ENCODE results near the gene AGPAT3.

The AGPAT3 gene

DNA sequence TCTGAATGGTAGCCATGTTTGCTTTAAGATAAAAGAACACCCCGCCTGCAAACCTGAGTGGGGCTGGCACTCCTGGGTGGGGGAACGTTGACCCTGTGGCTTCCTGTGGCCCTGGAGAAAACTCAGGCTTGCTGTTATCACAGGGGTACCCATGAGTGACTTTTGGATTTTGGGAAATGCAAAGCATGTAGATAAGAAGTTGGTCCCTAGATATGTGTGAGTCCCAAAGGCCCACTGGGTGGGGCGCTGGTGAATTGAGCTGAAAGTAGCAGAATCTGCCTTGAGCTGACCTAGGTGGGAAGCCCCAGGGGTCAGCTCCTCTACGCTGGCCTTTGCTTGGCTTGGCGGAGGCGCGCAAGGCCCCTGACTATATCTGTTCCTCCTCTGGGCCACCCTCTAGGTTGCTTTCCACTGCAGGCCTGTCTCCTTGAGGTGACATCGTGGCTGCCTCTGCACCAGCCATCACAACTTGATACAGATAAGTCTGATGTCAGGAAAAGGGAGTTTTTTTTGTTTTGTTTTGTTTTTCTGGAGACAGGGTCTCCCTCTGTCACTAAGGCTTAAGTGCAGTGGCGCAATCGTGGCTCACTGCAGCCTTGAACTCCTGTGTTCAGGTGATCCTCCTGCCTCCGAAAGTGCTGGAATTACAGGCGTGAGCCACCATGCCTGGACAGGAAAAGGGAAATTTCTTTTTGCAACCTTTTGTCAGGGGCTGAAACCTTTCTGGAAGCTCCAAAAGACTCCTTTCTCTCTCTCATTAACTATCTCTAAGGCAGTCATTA, 72.2 kb downstream of the AGPAT3 start:
- Histone ChIP-seq H3K9ac (ENCODE audit: low read length) (no peak overlapping the region), H3K9me3 (ENCODE audit: low read length) (no peaks in the 10 kb centered on the region), H3K36me3 (ENCODE audit: insufficient read depth, low read length) (no peaks in the 10 kb centered on the region), H3K4me1 (ENCODE audit: insufficient read depth, low read length) (peaks cover 12% of the 10 kb centered on the region), H3K4me3 (ENCODE audit: low read depth in 1 of 2, low read length in 2 of 2) (no peak overlapping the region), H3K27me3 (ENCODE audit: control insufficient read depth in 1 of 2, insufficient read depth in 2 of 2, low read length in 2 of 2) (no peaks in the 10 kb centered on the region), H3K27ac (ENCODE audit: low read depth, low read length) (no peak overlapping the region)

GRCh38 chr21:43937891-43938309, 72.9 kb downstream of the AGPAT3 start:
- Histone ChIP-seq H3K9me3 (ENCODE audit: low read length) (no peaks in the 10 kb centered on the region), H3K9ac (ENCODE audit: low read length) (no peak overlapping the region), H3K27me3 (ENCODE audit: control insufficient read depth in 1 of 2, insufficient read depth in 2 of 2, low read length in 2 of 2) (no peaks in the 10 kb centered on the region), H3K36me3 (ENCODE audit: insufficient read depth, low read length) (no peaks in the 10 kb centered on the region), H3K27ac (ENCODE audit: low read depth, low read length) (no peak overlapping the region), H3K4me3 (ENCODE audit: low read depth in 1 of 2, low read length in 2 of 2) (no peak overlapping the region), H3K4me1 (ENCODE audit: insufficient read depth, low read length) (peaks cover 12% of the 10 kb centered on the region)

DNA sequence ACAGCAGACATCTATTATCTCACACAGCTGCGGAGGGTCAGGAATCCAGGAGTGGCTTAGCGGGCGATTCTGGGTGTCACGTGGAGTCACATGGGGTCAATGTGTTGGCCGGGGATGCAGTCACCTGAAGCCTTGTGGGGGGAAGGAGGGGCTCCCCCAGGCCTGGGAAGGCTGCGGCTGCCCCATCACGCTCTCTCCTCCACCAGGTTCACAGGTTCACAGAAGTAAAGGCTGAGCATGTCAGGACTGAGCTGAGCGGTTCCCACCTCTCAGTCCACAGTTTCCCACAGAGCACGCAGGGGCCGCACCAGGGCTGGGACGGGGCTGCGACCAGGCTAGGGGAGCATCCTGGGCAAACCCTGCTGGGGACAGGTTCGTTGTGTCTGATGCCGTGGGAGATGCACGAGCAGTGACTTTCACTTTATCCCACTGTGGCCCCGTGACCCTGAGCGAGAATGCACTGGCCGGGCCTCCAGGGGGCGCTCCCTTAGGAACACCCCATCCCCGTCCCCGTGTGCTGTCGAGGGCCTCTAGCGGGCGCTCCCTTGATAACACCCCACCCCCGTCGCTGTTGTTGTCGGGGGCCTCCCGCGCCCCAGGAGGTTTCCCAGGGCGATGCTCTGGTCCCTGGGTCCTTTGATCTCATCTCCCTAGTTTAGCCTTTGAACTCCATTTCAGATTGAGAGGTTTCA, 73.9 kb downstream of the AGPAT3 start:
- Histone ChIP-seq H3K4me3 (ENCODE audit: low read depth in 1 of 2, low read length in 2 of 2) (peak overlapping the region; percentile 2 to 46), H3K36me3 (ENCODE audit: insufficient read depth, low read length) (no peaks in the 10 kb centered on the region), H3K27me3 (ENCODE audit: control insufficient read depth in 1 of 2, insufficient read depth in 2 of 2, low read length in 2 of 2) (no peaks in the 10 kb centered on the region), H3K9ac (ENCODE audit: low read length) (no peak overlapping the region), H3K4me1 (ENCODE audit: insufficient read depth, low read length) (peaks cover 12% of the 10 kb centered on the region), H3K27ac (ENCODE audit: low read depth, low read length) (no peak overlapping the region), H3K9me3 (ENCODE audit: low read length) (no peaks in the 10 kb centered on the region)

DNA sequence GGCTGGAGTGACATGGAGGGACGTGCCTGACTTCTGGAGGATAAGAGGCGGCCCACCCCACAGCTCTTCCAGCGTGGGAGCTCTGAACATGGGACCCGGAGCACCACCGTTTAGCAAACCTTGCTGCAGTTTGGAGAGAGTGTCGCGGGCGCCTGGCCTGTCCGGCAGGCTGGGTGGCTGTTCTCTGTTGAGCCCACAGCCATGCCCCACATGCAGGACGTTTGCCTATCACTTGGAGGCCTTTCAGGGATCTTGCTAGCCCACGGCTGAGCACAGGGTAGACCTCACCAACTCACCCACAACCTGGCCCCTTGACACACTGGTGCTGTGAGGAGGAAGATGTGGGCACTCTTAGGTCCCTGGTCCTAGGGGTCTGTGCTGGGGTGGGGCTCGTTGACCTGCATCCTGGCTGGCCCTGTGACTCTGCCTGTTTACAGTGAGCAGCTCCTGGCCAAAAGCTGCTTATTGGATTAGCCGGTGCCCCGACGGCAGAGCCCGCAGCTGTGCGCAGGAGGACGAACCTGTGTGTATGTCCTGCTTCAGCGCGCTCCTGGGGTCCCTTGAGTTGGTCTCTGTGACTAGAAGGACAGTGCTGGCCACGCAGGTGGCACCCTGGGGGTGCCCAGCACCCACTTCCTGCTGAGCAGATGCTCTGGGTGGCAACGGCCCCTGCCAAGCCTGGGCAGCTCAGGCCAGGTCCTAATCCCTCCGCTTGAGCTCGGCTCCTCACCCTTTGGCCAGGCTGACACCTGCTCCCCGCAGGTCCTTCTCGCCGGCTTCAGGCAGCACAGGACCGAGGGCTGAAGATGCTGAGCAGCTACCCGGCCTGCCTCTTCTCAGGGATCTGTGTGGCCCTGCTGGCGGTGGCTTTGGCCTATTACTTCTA, 74.7 kb downstream of the AGPAT3 start:
- H3K4me1 ChIP-seq (ENCODE audit: insufficient read depth, low read length) = peaks cover 12% of the 10 kb centered on the region
- H3K9ac ChIP-seq (ENCODE audit: low read length) = no peak overlapping the region
- no peaks in the 10 kb centered on the region for H3K9me3 ChIP-seq (ENCODE audit: low read length)
- H3K27ac ChIP-seq (ENCODE audit: low read depth, low read length) = no peak overlapping the region
- no peaks in the 10 kb centered on the region for H3K36me3 ChIP-seq (ENCODE audit: insufficient read depth, low read length)
- H3K4me3 ChIP-seq (ENCODE audit: low read depth in 1 of 2, low read length in 2 of 2) = no peak overlapping the region
- no peaks in the 10 kb centered on the region for H3K27me3 ChIP-seq (ENCODE audit: control insufficient read depth in 1 of 2, insufficient read depth in 2 of 2, low read length in 2 of 2)

DNA sequence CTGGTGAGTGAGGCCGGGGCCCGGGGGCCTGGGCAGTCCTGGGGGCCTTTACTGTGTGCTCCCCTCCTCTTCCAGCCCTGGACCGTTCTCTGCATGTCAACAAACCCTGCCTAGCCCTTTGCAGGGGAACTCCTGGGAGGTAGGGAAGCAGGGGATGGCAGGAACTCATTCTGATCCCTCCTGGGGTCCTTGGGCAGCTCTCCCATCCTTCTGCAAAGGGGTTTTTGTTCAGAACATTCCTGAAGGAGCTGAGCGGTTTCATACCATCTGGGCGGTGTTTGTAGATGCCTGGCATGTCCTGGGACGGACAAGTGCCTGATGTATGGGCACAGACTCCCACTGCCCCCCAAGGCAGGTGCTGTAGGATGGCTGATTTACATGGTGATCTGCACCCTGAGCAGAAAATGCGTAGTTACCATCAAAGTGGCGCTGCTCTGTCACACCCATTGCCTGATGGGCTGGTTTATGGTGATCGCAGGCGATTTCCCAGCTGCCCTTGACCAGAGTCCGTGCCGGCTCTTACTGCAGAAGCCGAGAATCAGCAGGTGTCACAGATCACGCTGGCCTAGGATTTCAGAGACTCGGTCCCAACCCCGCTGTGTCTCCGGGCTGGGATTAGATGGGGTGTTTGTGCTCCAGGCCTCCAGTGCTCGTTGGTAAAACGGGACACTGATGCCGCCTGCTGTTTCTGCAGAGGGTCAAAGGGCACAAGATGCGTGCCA, 75.5 kb downstream of the AGPAT3 start:
- Histone ChIP-seq H3K9me3 (ENCODE audit: low read length) (no peaks in the 10 kb centered on the region), H3K9ac (ENCODE audit: low read length) (no peak overlapping the region), H3K36me3 (ENCODE audit: insufficient read depth, low read length) (no peaks in the 10 kb centered on the region), H3K27ac (ENCODE audit: low read depth, low read length) (no peak overlapping the region), H3K27me3 (ENCODE audit: control insufficient read depth in 1 of 2, insufficient read depth in 2 of 2, low read length in 2 of 2) (no peaks in the 10 kb centered on the region), H3K4me3 (ENCODE audit: low read depth in 1 of 2, low read length in 2 of 2) (no peak overlapping the region), H3K4me1 (ENCODE audit: insufficient read depth, low read length) (peaks cover 12% of the 10 kb centered on the region)

DNA sequence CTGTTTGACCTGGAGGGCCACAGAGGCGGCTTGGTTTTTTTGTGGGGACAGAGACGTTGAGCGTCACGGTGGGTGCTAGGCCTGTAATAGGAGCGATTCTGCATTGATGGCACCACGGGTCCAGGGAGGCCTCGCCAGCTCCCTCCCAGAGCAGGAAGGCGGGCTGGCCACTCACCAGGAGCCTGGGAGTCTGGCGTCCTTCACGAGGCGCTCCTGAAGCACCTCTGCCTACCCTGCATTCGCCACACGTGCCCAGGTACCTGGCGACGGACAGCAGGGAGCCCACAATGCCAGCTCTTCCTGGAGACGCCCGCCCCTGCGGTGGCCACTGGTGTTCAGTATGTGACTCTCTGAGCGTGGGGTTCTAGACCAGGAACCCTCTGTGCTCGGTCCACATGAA, 77.2 kb downstream of the AGPAT3 start:
- H3K9ac ChIP-seq (ENCODE audit: low read length) = no peak overlapping the region
- no peaks in the 10 kb centered on the region for H3K36me3 ChIP-seq (ENCODE audit: insufficient read depth, low read length)
- H3K4me1 ChIP-seq (ENCODE audit: insufficient read depth, low read length) = peaks cover 7% of the 10 kb centered on the region

DNA sequence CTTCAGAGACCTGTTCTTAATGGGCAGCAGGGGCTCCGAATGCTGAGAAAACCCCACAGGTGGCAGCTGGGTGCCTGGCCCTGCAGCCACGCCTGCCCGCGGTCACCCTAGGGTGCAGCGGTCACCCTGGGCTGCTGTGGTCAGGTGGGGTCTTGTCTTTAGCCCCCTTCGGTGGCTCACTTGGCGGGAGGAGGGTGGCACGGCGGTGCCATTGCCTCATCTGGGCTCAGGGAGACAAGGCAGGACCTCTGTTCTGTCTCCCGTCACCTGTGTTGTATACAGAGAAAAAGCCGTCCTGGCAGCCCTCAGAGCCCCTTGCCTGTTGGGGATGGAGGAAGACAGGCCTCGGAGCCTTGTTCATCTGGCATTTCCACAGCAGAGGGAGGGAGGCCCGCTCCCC, 77.6 kb downstream of the AGPAT3 start:
- no peak overlapping the region for H3K9ac ChIP-seq (ENCODE audit: low read length)
- H3K27ac ChIP-seq (ENCODE audit: low read depth, low read length) = no peak overlapping the region
- H3K36me3 ChIP-seq (ENCODE audit: insufficient read depth, low read length) = no peaks in the 10 kb centered on the region
- H3K9me3 ChIP-seq (ENCODE audit: low read length) = no peaks in the 10 kb centered on the region
- H3K27me3 ChIP-seq (ENCODE audit: control insufficient read depth in 1 of 2, insufficient read depth in 2 of 2, low read length in 2 of 2) = no peaks in the 10 kb centered on the region
- no peak overlapping the region for H3K4me3 ChIP-seq (ENCODE audit: low read depth in 1 of 2, low read length in 2 of 2)
- peaks cover 7% of the 10 kb centered on the region for H3K4me1 ChIP-seq (ENCODE audit: insufficient read depth, low read length)

More for the DNA sequence above, 77.2 kb downstream of the AGPAT3 start:
- Histone ChIP-seq H3K9me3 (ENCODE audit: low read length) (no peaks in the 10 kb centered on the region), H3K27ac (ENCODE audit: low read depth, low read length) (no peak overlapping the region), H3K4me3 (ENCODE audit: low read depth in 1 of 2, low read length in 2 of 2) (no peak overlapping the region), H3K27me3 (ENCODE audit: control insufficient read depth in 1 of 2, insufficient read depth in 2 of 2, low read length in 2 of 2) (no peaks in the 10 kb centered on the region)

DNA sequence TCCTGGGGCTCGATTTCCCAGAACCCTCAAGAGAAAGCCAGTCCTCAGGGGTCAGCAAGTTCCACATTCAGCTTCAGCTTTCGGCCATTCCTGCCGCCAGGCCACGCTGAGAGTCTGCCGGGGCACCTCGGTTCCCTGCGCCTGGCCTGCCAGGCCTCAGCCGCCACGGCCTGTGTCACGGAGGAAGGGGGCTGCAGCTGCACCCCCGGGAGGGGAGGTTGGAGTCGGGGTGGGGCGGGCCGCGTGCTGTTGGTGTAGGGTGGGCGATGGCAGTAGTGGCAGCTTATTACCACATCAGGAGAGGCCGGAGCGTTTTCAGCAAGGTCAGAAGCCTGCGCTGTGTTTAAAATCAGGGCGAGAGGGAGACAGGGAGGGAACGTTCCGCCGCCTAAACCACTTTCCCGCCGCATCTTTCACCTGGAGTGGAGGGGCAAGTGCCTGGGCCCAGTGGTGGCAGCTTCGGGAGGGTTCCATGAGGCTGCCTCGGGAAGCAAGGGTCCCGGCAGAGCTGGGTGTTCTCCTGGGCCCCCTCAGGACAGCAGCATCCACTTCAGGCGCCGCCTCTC, 78.6 kb downstream of the AGPAT3 start:
- peaks cover 6% of the 10 kb centered on the region for H3K4me1 ChIP-seq (ENCODE audit: insufficient read depth, low read length)
- no peaks in the 10 kb centered on the region for H3K27me3 ChIP-seq (ENCODE audit: control insufficient read depth in 1 of 2, insufficient read depth in 2 of 2, low read length in 2 of 2)
- no peak overlapping the region for H3K27ac ChIP-seq (ENCODE audit: low read depth, low read length)
- no peak overlapping the region for H3K4me3 ChIP-seq (ENCODE audit: low read depth in 1 of 2, low read length in 2 of 2)
- H3K9me3 ChIP-seq (ENCODE audit: low read length) = no peaks in the 10 kb centered on the region
- H3K36me3 ChIP-seq (ENCODE audit: insufficient read depth, low read length) = no peaks in the 10 kb centered on the region
- H3K9ac ChIP-seq (ENCODE audit: low read length) = no peak overlapping the region

DNA sequence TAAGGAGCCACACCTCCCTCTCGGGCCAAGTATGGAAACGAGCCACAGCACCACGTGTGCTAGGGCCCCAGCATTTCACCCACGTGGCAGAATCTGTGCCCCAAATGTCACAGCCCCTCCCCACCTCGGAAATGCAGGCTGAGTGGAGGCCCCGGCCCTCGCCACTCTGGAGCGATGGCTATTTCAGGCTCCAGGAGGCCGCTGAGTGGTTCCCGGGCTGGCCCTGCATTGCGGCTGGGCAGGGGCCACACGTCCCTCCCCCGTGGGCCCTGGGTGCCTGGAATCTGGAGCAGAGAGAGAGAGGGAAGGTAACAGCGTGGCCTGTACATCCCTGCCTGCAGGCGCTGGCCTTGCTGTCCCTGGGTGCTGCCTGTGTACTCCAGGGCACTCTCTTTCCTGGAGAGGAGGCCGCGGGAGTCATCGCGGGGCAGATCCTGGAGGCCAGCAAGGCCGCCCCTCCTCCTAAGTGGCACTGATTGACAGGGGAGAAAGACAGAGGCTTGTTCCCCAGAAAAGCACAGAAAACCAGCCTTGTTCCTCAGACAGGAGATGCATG, 79.1 kb downstream of the AGPAT3 start:
- H3K27ac ChIP-seq (ENCODE audit: low read depth, low read length) = no peak overlapping the region
- no peaks in the 10 kb centered on the region for H3K9me3 ChIP-seq (ENCODE audit: low read length)
- no peak overlapping the region for H3K4me3 ChIP-seq (ENCODE audit: low read depth in 1 of 2, low read length in 2 of 2)
- no peaks in the 10 kb centered on the region for H3K36me3 ChIP-seq (ENCODE audit: insufficient read depth, low read length)
- peaks cover under 1% of the 10 kb centered on the region for H3K4me1 ChIP-seq (ENCODE audit: insufficient read depth, low read length)
- H3K9ac ChIP-seq (ENCODE audit: low read length) = no peak overlapping the region
- no peaks in the 10 kb centered on the region for H3K27me3 ChIP-seq (ENCODE audit: control insufficient read depth in 1 of 2, insufficient read depth in 2 of 2, low read length in 2 of 2)

GRCh38 chr21:43944757-43945156, 79.7 kb downstream of the AGPAT3 start:
- H3K4me1 ChIP-seq (ENCODE audit: insufficient read depth, low read length) = no peaks in the 10 kb centered on the region
- no peaks in the 10 kb centered on the region for H3K27me3 ChIP-seq (ENCODE audit: control insufficient read depth in 1 of 2, insufficient read depth in 2 of 2, low read length in 2 of 2)
- no peak overlapping the region for H3K27ac ChIP-seq (ENCODE audit: low read depth, low read length)
- no peak overlapping the region for H3K9ac ChIP-seq (ENCODE audit: low read length)
- H3K36me3 ChIP-seq (ENCODE audit: insufficient read depth, low read length) = no peaks in the 10 kb centered on the region
- no peak overlapping the region for H3K4me3 ChIP-seq (ENCODE audit: low read depth in 1 of 2, low read length in 2 of 2)
- H3K9me3 ChIP-seq (ENCODE audit: low read length) = no peaks in the 10 kb centered on the region
